Nephron (organoid): ENCODE measurements around the gene SLC2A9.
A peak's percentile ranks its signal among the peaks of the same experiment; 100 is the strongest.

Experiments
- H3K27ac Mint-ChIP-seq, 3 experiments: 2 replicates each; pipeline ENCODE4 v1.8.0; 2020; ENCODE audit warnings: mixed read lengths in 3 of 3, mild to moderate bottlenecking in 2 of 3, moderate library complexity in 1 of 3
- H3K27me3 Mint-ChIP-seq: 2 replicates; pipeline ENCODE4 v1.8.0; 2021; ENCODE audit warnings: low read depth, mild to moderate bottlenecking, moderate library complexity, mixed read lengths
- H3K36me3 Mint-ChIP-seq: 2 replicates; pipeline ENCODE4 v1.8.0; 2020; ENCODE audit warnings: low read depth, mixed read lengths
- H3K4me1 Mint-ChIP-seq: 2 replicates; pipeline ENCODE4 v1.8.0; 2020; ENCODE audit warnings: mixed read lengths
- H3K4me3 Mint-ChIP-seq, 3 experiments: 2 replicates each; pipeline ENCODE4 v1.8.0; 2020; ENCODE audit warnings: mild to moderate bottlenecking in 3 of 3, mixed read lengths in 3 of 3, moderate library complexity in 2 of 3
- H3K9me3 Mint-ChIP-seq: 2 replicates; pipeline ENCODE4 v1.8.0; 2020; ENCODE audit warnings: mixed read lengths
- TF ChIP-seq, protein P1 (sequence below), 3 experiments: fragments of 200-600 bp; sonication (generic); IDR thresholded peaks; one replicate each; pipeline ENCODE4 v1.5.0; 2021; ENCODE audit warnings: antibody characterized with exemption in 3 of 3; ENCODE audit not compliant: unreplicated experiment in 3 of 3

Gene SLC2A9

DNA sequence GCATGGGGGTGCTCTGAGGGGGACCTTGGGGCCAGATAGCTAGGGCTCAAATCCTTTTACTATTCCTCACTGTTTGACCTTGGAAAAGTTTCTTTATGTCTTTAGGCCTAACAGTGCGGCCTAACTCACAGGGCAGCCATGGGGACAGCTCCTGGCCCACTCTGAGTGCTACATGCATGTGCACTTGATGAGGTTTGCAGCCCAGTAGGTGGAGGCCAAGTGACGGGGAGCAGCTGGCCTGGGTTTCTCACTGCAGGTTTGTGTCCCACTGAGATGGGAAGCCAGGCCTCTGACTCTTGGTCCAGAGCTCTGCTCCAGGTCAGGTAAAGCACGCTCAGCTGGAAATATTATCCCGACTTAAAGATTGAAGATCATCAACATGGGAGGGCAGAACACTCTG, 102.8 kb downstream of the SLC2A9 start:
- Mint-ChIP-seq H3K27me3 (peaks cover 9% of the 10 kb centered on the region), H3K9me3 (no peaks in the 10 kb centered on the region), H3K4me3 (no peak overlapping the region), H3K27ac (no peak overlapping the region), H3K36me3 (no peaks in the 10 kb centered on the region), H3K4me1 (peaks cover 20% of the 10 kb centered on the region)
- TF ChIP-seq, protein P1, sequence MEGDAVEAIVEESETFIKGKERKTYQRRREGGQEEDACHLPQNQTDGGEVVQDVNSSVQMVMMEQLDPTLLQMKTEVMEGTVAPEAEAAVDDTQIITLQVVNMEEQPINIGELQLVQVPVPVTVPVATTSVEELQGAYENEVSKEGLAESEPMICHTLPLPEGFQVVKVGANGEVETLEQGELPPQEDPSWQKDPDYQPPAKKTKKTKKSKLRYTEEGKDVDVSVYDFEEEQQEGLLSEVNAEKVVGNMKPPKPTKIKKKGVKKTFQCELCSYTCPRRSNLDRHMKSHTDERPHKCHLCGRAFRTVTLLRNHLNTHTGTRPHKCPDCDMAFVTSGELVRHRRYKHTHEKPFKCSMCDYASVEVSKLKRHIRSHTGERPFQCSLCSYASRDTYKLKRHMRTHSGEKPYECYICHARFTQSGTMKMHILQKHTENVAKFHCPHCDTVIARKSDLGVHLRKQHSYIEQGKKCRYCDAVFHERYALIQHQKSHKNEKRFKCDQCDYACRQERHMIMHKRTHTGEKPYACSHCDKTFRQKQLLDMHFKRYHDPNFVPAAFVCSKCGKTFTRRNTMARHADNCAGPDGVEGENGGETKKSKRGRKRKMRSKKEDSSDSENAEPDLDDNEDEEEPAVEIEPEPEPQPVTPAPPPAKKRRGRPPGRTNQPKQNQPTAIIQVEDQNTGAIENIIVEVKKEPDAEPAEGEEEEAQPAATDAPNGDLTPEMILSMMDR (IDR thresholded peaks at IDR 0.05; ENCODE audit: unreplicated experiment in 3 of 3): no peak

DNA sequence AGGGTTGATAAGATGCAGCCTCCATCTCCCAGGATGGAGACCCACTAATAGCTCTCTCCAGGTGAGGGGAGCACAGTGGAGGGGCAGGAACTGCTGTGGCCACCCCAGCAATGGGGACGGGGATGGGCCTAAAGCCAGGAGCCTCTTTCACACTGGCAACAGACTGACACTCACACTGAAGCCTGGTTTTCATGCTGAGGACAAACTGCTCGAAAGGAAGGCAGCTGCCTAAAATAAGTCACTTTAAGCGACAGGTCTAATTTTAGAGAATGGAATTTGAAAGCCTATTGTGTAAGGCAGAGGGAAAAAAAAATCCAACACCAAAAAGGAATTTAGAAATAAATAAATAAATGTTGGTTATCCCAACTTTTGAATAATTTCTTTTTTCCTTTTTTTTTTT, 104.4 kb downstream of the SLC2A9 start:
- Mint-ChIP-seq H3K27me3 (peaks cover 4% of the 10 kb centered on the region), H3K9me3 (no peaks in the 10 kb centered on the region), H3K4me3 (no peak overlapping the region), H3K4me1 (peaks cover 15% of the 10 kb centered on the region), H3K36me3 (no peaks in the 10 kb centered on the region), H3K27ac (no peak overlapping the region)
- TF ChIP-seq, protein P1 (IDR thresholded peaks at IDR 0.05; ENCODE audit: unreplicated experiment in 3 of 3): no peak

DNA sequence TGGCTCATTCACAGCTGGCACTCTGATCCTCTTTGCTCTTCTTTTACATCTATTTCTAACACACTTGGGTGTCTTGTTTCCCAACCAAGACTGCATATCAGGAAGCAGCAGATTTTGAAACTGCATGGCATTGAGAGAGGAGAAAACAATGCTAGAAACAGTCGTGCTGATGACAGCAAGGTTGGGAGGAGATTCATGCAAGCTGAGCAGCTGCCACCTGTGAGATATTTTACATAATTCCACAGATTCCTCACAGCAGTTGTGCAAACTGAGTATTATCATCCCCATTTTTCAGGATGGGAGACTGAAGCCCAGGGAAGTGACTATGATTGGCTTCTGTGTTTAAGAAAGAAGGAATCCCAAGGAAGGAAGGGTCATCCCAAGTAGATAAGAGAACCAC, 105.0 kb downstream of the SLC2A9 start:
- TF ChIP-seq, protein P1 (IDR thresholded peaks at IDR 0.05; ENCODE audit: unreplicated experiment in 3 of 3): no peak
- Mint-ChIP-seq H3K4me1 (peaks cover 13% of the 10 kb centered on the region), H3K27me3 (peaks cover 4% of the 10 kb centered on the region), H3K27ac (peak overlapping the region in 1 of 3 experiments; percentile 21), H3K4me3 (no peak overlapping the region), H3K9me3 (no peaks in the 10 kb centered on the region), H3K36me3 (no peaks in the 10 kb centered on the region)

DNA sequence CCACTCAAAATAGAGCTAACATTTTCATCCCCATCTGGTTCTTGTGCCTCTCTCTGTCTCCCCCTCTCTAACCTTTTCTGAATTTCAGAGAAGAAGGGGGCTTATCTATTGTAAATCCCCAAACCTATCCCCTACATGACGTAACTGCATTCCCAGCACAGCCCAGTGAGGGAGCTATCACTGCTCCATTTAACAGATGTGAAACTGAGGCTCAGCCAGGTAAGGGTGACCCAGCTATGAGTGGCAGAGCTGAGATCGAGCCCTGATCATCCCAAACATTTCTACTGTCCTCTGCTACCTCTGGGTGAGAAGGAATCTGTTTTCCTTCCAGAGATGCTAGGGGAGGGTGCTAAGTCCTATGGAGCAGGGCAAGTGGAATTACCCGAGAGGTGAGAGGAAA, 107.5 kb downstream of the SLC2A9 start:
- Mint-ChIP-seq H3K4me3 (no peak overlapping the region), H3K4me1 (peaks cover 12% of the 10 kb centered on the region), H3K27ac (no peak overlapping the region), H3K36me3 (no peaks in the 10 kb centered on the region), H3K27me3 (peaks cover 7% of the 10 kb centered on the region), H3K9me3 (peaks cover 1% of the 10 kb centered on the region)
- TF ChIP-seq, protein P1 (IDR thresholded peaks at IDR 0.05; ENCODE audit: unreplicated experiment in 3 of 3): no peak

DNA sequence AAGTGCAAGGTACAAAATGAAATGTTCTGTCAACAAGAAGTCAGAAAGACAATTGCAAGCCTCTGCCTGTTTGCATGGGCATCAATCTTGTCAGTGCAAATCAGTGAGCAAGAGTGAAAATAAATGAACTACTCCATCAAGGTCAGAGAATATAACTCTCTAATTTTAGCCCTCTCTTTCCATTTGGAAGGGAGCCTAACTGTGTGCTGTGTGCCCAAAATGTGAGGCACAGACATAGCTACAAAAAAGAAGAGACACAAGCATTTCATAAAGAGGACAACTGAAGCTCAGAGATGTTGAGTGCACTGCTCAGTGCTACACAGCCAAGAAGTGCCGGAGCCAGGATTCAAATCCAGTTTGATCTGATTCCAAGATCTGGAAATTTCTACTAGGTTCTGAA, 114.3 kb downstream of the SLC2A9 start:
- no peaks in the 10 kb centered on the region for H3K36me3 Mint-ChIP-seq
- peaks cover 3% of the 10 kb centered on the region for H3K4me1 Mint-ChIP-seq
- TF ChIP-seq, protein P1 (IDR thresholded peaks at IDR 0.05; ENCODE audit: unreplicated experiment in 3 of 3): no peak
- H3K27ac Mint-ChIP-seq: no peak overlapping the region
- H3K4me3 Mint-ChIP-seq: no peak overlapping the region
- peaks cover 18% of the 10 kb centered on the region for H3K27me3 Mint-ChIP-seq
- H3K9me3 Mint-ChIP-seq: peaks cover 3% of the 10 kb centered on the region

DNA sequence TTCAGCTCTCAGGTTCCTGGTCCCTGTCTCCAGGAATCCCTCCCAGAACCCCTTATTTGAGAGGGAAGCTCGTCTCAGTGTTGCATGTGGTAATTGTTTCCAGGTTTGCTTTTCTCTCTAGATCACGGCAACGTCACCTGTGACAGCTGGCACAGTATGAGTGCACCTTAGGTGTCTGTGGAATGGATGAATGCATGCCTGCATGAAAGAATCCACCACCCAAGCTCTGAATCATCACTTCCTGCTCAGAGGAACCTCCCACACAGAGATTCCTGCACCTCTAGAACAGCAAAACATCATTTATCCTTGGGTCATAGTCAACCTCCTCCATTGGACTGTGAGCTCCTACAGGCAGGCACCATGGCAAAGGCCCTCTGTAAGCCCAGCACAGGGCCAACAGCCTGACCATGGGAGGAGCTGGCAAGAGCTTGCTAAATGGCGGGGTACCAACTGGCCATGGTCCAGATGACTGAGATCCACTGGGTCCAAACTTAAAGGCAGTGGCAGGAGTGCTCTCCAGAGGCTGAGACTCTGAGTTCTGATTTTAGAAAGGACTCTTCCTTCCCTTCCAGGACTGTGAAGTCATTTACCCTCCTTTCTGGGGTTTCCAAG, 116.2 kb downstream of the SLC2A9 start:
- Mint-ChIP-seq H3K4me3 (no peak overlapping the region), H3K9me3 (peaks cover 3% of the 10 kb centered on the region), H3K27me3 (peaks cover 18% of the 10 kb centered on the region), H3K4me1 (peaks cover 6% of the 10 kb centered on the region), H3K27ac (no peak overlapping the region), H3K36me3 (no peaks in the 10 kb centered on the region)
- TF ChIP-seq, protein P1 (IDR thresholded peaks at IDR 0.05; ENCODE audit: unreplicated experiment in 3 of 3): no peak
